Smooth muscle cell (in vitro differentiated cells): Measurements from ENCODE around the gene ATP5PF. TPM values are rescaled to one million over a fixed set of nuclear protein-coding genes. Genes with fewer than 3 reads are reported as not detected.

ENCODE experiments used
- DNase-seq: peaks from one replicate; lab custom pipeline; 2025; ENCODE audit not compliant: unreplicated experiment; lab: John Stamatoyannopoulos, UW
- H2AFZ ChIP-seq: fragments of 200-600 bp; sonication (generic); 2 replicates; pipeline ENCODE4 v1.6.0; 2016; ENCODE audit warnings: antibody characterized with exemption, low read depth, mild to moderate bottlenecking
- H3F3A ChIP-seq: fragments of 200-600 bp; sonication (generic); 2 replicates; pipeline ENCODE4 v1.6.0; 2017; ENCODE audit warnings: antibody characterized with exemption, low read depth
- H3K27ac ChIP-seq: fragments of 200-600 bp; sonication (generic); 2 replicates; pipeline ENCODE4 v1.5.1; 2016; ENCODE audit warnings: low read depth, mild to moderate bottlenecking
- H3K27me3 ChIP-seq: fragments of 200-600 bp; sonication (generic); 2 replicates; pipeline ENCODE4 v1.6.1; 2016; ENCODE audit warnings: low read depth, mild to moderate bottlenecking
- H3K36me3 ChIP-seq: fragments of 200-600 bp; sonication (generic); 2 replicates; pipeline ENCODE4 v1.5.1; 2016; ENCODE audit warnings: low read depth
- H3K4me1 ChIP-seq: fragments of 200-600 bp; sonication (generic); 2 replicates; pipeline ENCODE4 v1.5.1; 2016; ENCODE audit warnings: low read depth
- H3K4me2 ChIP-seq: fragments of 200-600 bp; sonication (generic); 2 replicates; pipeline ENCODE4 v1.6.0; 2016; ENCODE audit warnings: mild to moderate bottlenecking
- H3K4me3 ChIP-seq: fragments of 200-600 bp; sonication (generic); 2 replicates; pipeline ENCODE4 v1.5.1; 2016; ENCODE audit warnings: mild to moderate bottlenecking
- H3K79me2 ChIP-seq: fragments of 200-600 bp; sonication (generic); 2 replicates; pipeline ENCODE4 v1.6.0; 2016; ENCODE audit warnings: low read depth, mild to moderate bottlenecking
- H3K9ac ChIP-seq: fragments of 200-600 bp; sonication (generic); 2 replicates; pipeline ENCODE4 v1.6.0; 2016; ENCODE audit warnings: low read depth
- H3K9me3 ChIP-seq: fragments of 200-600 bp; sonication (generic); replicated peaks from 2 replicates; pipeline ENCODE4 v1.5.1; 2016; ENCODE audit warnings: low read depth
- H4K20me1 ChIP-seq: fragments of 200-600 bp; sonication (generic); 2 replicates; pipeline ENCODE4 v1.6.0; 2016; ENCODE audit warnings: low read depth
- CTCF ChIP-seq: fragments of 200-600 bp; sonication (generic); IDR thresholded peaks from 2 replicates; pipeline ENCODE4 v1.5.1; 2017; ENCODE audit warnings: borderline replicate concordance, mild to moderate bottlenecking, antibody characterized with exemption; ENCODE audit not compliant: insufficient read depth, poor library complexity, severe bottlenecking
- WGBS: methylation state at CpG from one replicate; pipeline ENCODE4 v1.1.7; 2016; ENCODE audit warnings: low lambda C conversion rate; 5-methylcytosine and 5-hydroxymethylcytosine counted together
- polyA plus RNA-seq: library from polyadenylated mRNA; unstranded; fragments of >200 nt; fragmentation: Nextera tagmentation; extraction: Ambion mirVana; gene quantifications from 2 replicates; pipeline ENCODE4 v1.2.1, GENCODE V29; 2016
- total RNA-seq: library from RNA; depleted of rRNA; stranded (reverse); fragments of >200 nt; gene quantifications from 2 replicates; pipeline ENCODE4 v1.2.3, GENCODE V29; 2014

ATP5PF gene
- total and polyA plus RNA-seq, 2 experiments from 2014 or later, result 127 to 304 TPM

GRCh38 chr21:25682382-25682781 lies 52.3 kb downstream of the ATP5PF start:
- no peak for TF ChIP-seq CTCF

GRCh38 chr21:25676451-25676850 lies 58.3 kb downstream of the ATP5PF start:
- Histone ChIP-seq H3K9ac (no peak overlapping the region), H3K36me3 (no peaks in the 10 kb centered on the region), H3K4me1 (no peaks in the 10 kb centered on the region), H3K27ac (no peak overlapping the region), H2AFZ (no peak overlapping the region), H3K79me2 (no peaks in the 10 kb centered on the region), H3K27me3 (no peaks in the 10 kb centered on the region), H3F3A (no peaks in the 10 kb centered on the region), H4K20me1 (no peaks in the 10 kb centered on the region), H3K4me3 (no peak overlapping the region), H3K4me2 (no peak overlapping the region), H3K9me3 (no peaks in the 10 kb centered on the region)
- no peak for DNase-seq
- no peak for TF ChIP-seq CTCF

More at GRCh38 chr21:25682382-25682781, 52.3 kb downstream of the ATP5PF start:
- Histone ChIP-seq H3K9ac (no peak overlapping the region), H2AFZ (no peak overlapping the region), H3K4me3 (no peak overlapping the region), H3K4me2 (no peak overlapping the region), H3K4me1 (no peaks in the 10 kb centered on the region), H3K36me3 (no peaks in the 10 kb centered on the region), H3K79me2 (no peaks in the 10 kb centered on the region), H3K27me3 (no peaks in the 10 kb centered on the region), H3K27ac (no peak overlapping the region), H3K9me3 (no peaks in the 10 kb centered on the region), H4K20me1 (no peaks in the 10 kb centered on the region), H3F3A (no peaks in the 10 kb centered on the region)
- WGBS, result 53% methylated on average over 9 of the region's 9 CpGs
- DNase-seq, result no peak

Other genes with a start within 250 kb of the ATP5PF start
- gene MRPL39, start 127.4 kb downstream of the ATP5PF start, total RNA-seq, result 36.5 and 48.1 TPM in 2 replicates
- 56.6 and 62.0 TPM in 2 replicates for gene MRPL39, start 127.4 kb downstream of the ATP5PF start, polyA plus RNA-seq
- gene JAM2, start 95.6 kb downstream of the ATP5PF start, total RNA-seq, result 3.9 and 6.0 TPM in 2 replicates
- gene JAM2, start 95.6 kb downstream of the ATP5PF start, polyA plus RNA-seq, result 5.5 and 9.0 TPM in 2 replicates
- gene GABPA, start 68 bp upstream of the ATP5PF start, total RNA-seq, result 35.1 and 37.6 TPM in 2 replicates
- gene GABPA, start 68 bp upstream of the ATP5PF start, polyA plus RNA-seq, result 9.4 and 11.4 TPM in 2 replicates